Hepatocyte (in vitro differentiated cells): ENCODE data around the gene ACAP3. TPM values are rescaled to one million over a fixed set of nuclear protein-coding genes. Genes with fewer than 3 reads are reported as not detected.

Source experiments
- DNase-seq: peaks from one replicate; pipeline ENCODE4 v3.0.0-alpha.2; 2016; ENCODE audit warnings: low spot score
- H2AFZ ChIP-seq: fragments of 200-600 bp; sonication (generic); 2 replicates; pipeline ENCODE4 v1.6.0; 2016; ENCODE audit warnings: antibody characterized with exemption, mild to moderate bottlenecking
- H3K27ac ChIP-seq: fragments of 200-600 bp; sonication (generic); 2 replicates; pipeline ENCODE4 v1.5.1; 2016; ENCODE audit warnings: mild to moderate bottlenecking
- H3K27me3 ChIP-seq: fragments of 200-600 bp; sonication (generic); 2 replicates; pipeline ENCODE4 v1.6.1; 2016
- H3K36me3 ChIP-seq: fragments of 200-600 bp; sonication (generic); replicated peaks from 2 replicates; pipeline ENCODE4 v1.5.1; 2016; ENCODE audit warnings: low read depth; ENCODE audit not compliant: insufficient read depth
- H3K4me1 ChIP-seq: fragments of 200-600 bp; sonication (generic); 2 replicates; pipeline ENCODE4 v1.5.1; 2016; ENCODE audit warnings: mild to moderate bottlenecking, moderate library complexity; ENCODE audit not compliant: insufficient read depth
- H3K4me2 ChIP-seq: fragments of 200-600 bp; sonication (generic); 2 replicates; pipeline ENCODE4 v1.6.0; 2016
- H3K4me3 ChIP-seq: fragments of 200-600 bp; sonication (generic); 2 replicates; pipeline ENCODE4 v1.5.1; 2016; ENCODE audit warnings: mild to moderate bottlenecking
- H3K79me2 ChIP-seq: fragments of 200-600 bp; sonication (generic); 2 replicates; pipeline ENCODE4 v1.6.0; 2017; ENCODE audit warnings: mild to moderate bottlenecking
- H3K9me2 ChIP-seq: fragments of 200-600 bp; sonication (generic); replicated peaks from 2 replicates; pipeline ENCODE4 v1.6.0; 2017; ENCODE audit warnings: mild to moderate bottlenecking; ENCODE audit not compliant: insufficient read depth
- H3K9me3 ChIP-seq: fragments of 200-600 bp; sonication (generic); 2 replicates; pipeline ENCODE4 v1.5.1; 2016; ENCODE audit warnings: low read depth, mild to moderate bottlenecking
- H4K20me1 ChIP-seq: fragments of 200-600 bp; sonication (generic); 2 replicates; pipeline ENCODE4 v1.6.0; 2016; ENCODE audit warnings: mild to moderate bottlenecking; ENCODE audit not compliant: insufficient read depth, poor library complexity, severe bottlenecking
- CTCF ChIP-seq: fragments of 200-600 bp; sonication (generic); IDR thresholded peaks from 2 replicates; pipeline ENCODE4 v1.5.1; 2016; ENCODE audit warnings: antibody characterized with exemption, mild to moderate bottlenecking; ENCODE audit not compliant: poor library complexity
- EZH2 ChIP-seq: fragments of 200-600 bp; sonication (generic); IDR thresholded peaks from 2 replicates; pipeline ENCODE4 v1.6.1; 2016; ENCODE audit warnings: antibody characterized with exemption, mild to moderate bottlenecking, borderline replicate concordance
- EZH2phosphoT487 ChIP-seq: fragments of 200-600 bp; sonication (generic); IDR thresholded peaks from one replicate; pipeline ENCODE4 v1.6.1; 2018; ENCODE audit warnings: antibody characterized with exemption, mild to moderate bottlenecking, low read depth, moderate library complexity; ENCODE audit not compliant: unreplicated experiment, severe bottlenecking
- WGBS: methylation state at CpG from one replicate; pipeline ENCODE4 v1.1.6; 2016; ENCODE audit warnings: low lambda C conversion rate; ENCODE audit errors: missing lambda C conversion rate; 5-methylcytosine and 5-hydroxymethylcytosine counted together
- polyA plus RNA-seq: library from polyadenylated mRNA; unstranded; fragments of >200 nt; fragmentation: Nextera tagmentation; extraction: Ambion mirVana; gene quantifications from 2 replicates; pipeline ENCODE4 v1.2.1, GENCODE V29; 2016
- total RNA-seq: library from RNA; depleted of rRNA; stranded (reverse); fragments of >200 nt; gene quantifications from 2 replicates; pipeline ENCODE4 v1.2.3, GENCODE V29; 2014

Gene ACAP3
- total and polyA plus RNA-seq, 2 experiments from 2014 or later: 56.0 to 87.1 TPM

GRCh38 chr1:1273209-1273511 is 34.6 kb downstream of the ACAP3 start:
- peaks cover 49% of the 10 kb centered on the region for H3K79me2 ChIP-seq
- no peak for DNase-seq
- peaks cover 43% of the 10 kb centered on the region for H4K20me1 ChIP-seq
- H3K4me2 ChIP-seq: peak overlapping the region; percentile 100
- H3K4me1 ChIP-seq: peaks cover 22% of the 10 kb centered on the region
- WGBS: 1% methylated on average over 30 of the region's 31 CpGs
- no peaks in the 10 kb centered on the region for H3K9me3 ChIP-seq
- no peaks in the 10 kb centered on the region for H3K36me3 ChIP-seq
- no peak overlapping the region for H2AFZ ChIP-seq
- H3K27me3 ChIP-seq: no peaks in the 10 kb centered on the region
- H3K9me2 ChIP-seq: no peaks in the 10 kb centered on the region
- H3K27ac ChIP-seq: peak overlapping the region; percentile 78
- no peak for TF ChIP-seq CTCF
- TF ChIP-seq EZH2phosphoT487: no peak
- no peak for TF ChIP-seq EZH2
- peak overlapping the region; percentile 74 for H3K4me3 ChIP-seq

GRCh38 chr1:1272341-1273208 is 35.2 kb downstream of the ACAP3 start:
- Histone ChIP-seq H3K4me1 (peaks cover 22% of the 10 kb centered on the region), H2AFZ (no peak overlapping the region), H3K9me2 (no peaks in the 10 kb centered on the region), H3K27ac (peak overlapping the region; percentile 78), H3K9me3 (no peaks in the 10 kb centered on the region), H3K79me2 (peaks cover 55% of the 10 kb centered on the region), H3K4me3 (peak overlapping the region; percentile 74), H3K36me3 (no peaks in the 10 kb centered on the region), H4K20me1 (peaks cover 47% of the 10 kb centered on the region), H3K27me3 (no peaks in the 10 kb centered on the region), H3K4me2 (peak overlapping the region; percentile 100)
- DNase-seq: no peak
- TF ChIP-seq CTCF (no peak), EZH2 (no peak), EZH2phosphoT487 (no peak)
- 47% methylated on average over 43 of the region's 43 CpGs for WGBS

- Histone ChIP-seq H3K4me3 (no peak overlapping the region), H3K4me1 (peaks cover 22% of the 10 kb centered on the region), H3K27me3 (no peaks in the 10 kb centered on the region), H3K79me2 (peaks cover 69% of the 10 kb centered on the region), H3K4me2 (peak overlapping the region; percentile 100), H4K20me1 (peaks cover 59% of the 10 kb centered on the region), H3K36me3 (no peaks in the 10 kb centered on the region), H3K9me3 (no peaks in the 10 kb centered on the region), H3K27ac (no peak overlapping the region), H3K9me2 (no peaks in the 10 kb centered on the region), H2AFZ (no peak overlapping the region)
- TF ChIP-seq CTCF: no peak
- DNase-seq: no peak
- WGBS: 92% methylated on average over 7 of the region's 7 CpGs
Observed at GRCh38 chr1:1270813-1271212, 36.9 kb downstream of the ACAP3 start.
